ENCODE data around the gene ITIH3. TPM values are rescaled to one million over a fixed set of nuclear protein-coding genes. Genes with fewer than 3 reads are reported as not detected.

Gene ITIH3
- total and polyA plus RNA-seq, 2 of the 8 experiments (the other 6 are each of a cell fraction or from before 2014, with no cell fraction given), result not detected

DNA sequence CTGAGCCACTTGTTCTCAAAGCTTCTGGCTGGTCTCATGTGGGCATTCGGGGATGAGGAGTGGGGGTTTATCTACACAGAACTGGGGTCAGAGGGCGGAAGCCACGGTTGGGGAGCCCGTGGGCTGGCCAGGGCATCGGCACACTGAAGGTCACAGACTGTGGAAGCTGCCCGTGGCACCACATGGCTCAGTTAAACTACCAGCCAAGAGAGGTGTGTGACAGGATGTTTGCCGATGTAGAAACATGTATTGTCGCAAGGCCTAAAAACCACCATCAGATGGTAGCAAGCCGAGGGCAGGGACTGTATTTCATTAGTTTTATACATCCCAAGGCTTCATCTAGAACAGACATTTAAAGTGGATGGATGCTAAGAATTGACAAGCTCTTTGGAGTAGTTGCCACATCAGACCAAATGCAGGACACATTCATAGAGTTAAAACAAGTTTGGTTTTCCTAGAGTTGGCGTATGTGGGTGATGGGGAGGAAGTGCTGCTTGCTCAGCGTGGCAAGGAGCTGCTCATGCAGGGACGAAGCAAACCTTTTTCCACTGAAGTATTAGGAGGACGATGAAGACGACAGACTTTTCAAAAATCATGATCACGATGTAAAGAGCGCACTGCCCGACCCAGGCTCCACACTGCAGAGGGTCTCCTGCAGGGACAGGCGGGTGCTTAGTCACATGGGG is 49.8 kb downstream of the ITIH3 start:
- Histone ChIP-seq H4K8ac (ENCODE audit: extremely low read depth, insufficient read depth, low read length) (no peak overlapping the region), H2BK120ac (replicated peaks; ENCODE audit: low read depth, low read length) (no peak overlapping the region), H3K36me3 (ENCODE audit: control insufficient read depth in 2 of 4, insufficient read depth in 4 of 4, low read length in 3 of 4) (peaks cover 3 to 12% (median 7%) of the 10 kb centered on the region in 4 experiments; a peak in 7 of 8 replicates), H3K27me3 (replicated peaks in 1 of 4; ENCODE audit: control insufficient read depth in 3 of 4, extremely low read depth in 1 of 4, insufficient read depth in 3 of 4, low read length in 3 of 4) (no peaks in the 10 kb centered on the region), H3K4me1 (replicated peaks in 1 of 4; ENCODE audit: control insufficient read depth in 3 of 4, insufficient read depth in 4 of 4, low read length in 3 of 4) (no peaks in the 10 kb centered on the region), H3K79me1 (ENCODE audit: low read depth, low read length) (no peaks in the 10 kb centered on the region; the same call in 1 of the 2 replicates), H2AFZ (ENCODE audit: low read length) (no peak overlapping the region), H2BK20ac (ENCODE audit: low read length) (no peak overlapping the region), H3K4me2 (ENCODE audit: insufficient read depth in 1 of 2, low read depth in 2 of 2, low read length in 2 of 2) (no peak overlapping the region), H3K14ac (ENCODE audit: insufficient read length) (no peak overlapping the region), H3K4me3 (ENCODE audit: extremely low read depth in 1 of 4, insufficient read depth in 2 of 4, low read depth in 3 of 4, low read length in 4 of 4) (no peak overlapping the region), H2BK15ac (ENCODE audit: low read length) (no peak overlapping the region), H2BK5ac (ENCODE audit: low read depth, low read length) (no peak overlapping the region), H3K9ac (replicated peaks in 1 of 4; ENCODE audit: extremely low read depth in 1 of 4, low read depth in 3 of 4, low read length in 3 of 4) (no peak overlapping the region), H3K18ac (ENCODE audit: extremely low read depth, low read length) (no peak overlapping the region), H3K56ac (replicated peaks; ENCODE audit: insufficient read length, low read depth, low read length) (no peak overlapping the region), H3K27ac (ENCODE audit: low read depth, low read length) (no peak overlapping the region), H3K23me2 (ENCODE audit: low read depth, low read length) (no peaks in the 10 kb centered on the region), H3K23ac (ENCODE audit: insufficient read length) (no peak overlapping the region), H4K91ac (replicated peaks; ENCODE audit: insufficient read length, low read length) (no peak overlapping the region), H2AK5ac (ENCODE audit: low read depth, low read length) (no peak overlapping the region), H4K5ac (ENCODE audit: insufficient read length, low read depth, low read length) (no peak overlapping the region), H3K9me3 (ENCODE audit: insufficient read depth in 2 of 2, low read depth in 1 of 2, low read length in 1 of 2) (no peaks in the 10 kb centered on the region), H2BK12ac (ENCODE audit: low read depth, low read length) (no peak overlapping the region), H4K20me1 (replicated peaks in 1 of 2; ENCODE audit: control insufficient read depth in 1 of 2, insufficient read depth in 2 of 2, low read length in 2 of 2) (peaks cover 2 to 3% of the 10 kb centered on the region in 2 experiments), H3K79me2 (ENCODE audit: control insufficient read depth in 1 of 2, insufficient read depth in 2 of 2, low read length in 2 of 2) (no peaks in the 10 kb centered on the region), H3K4ac (replicated peaks; ENCODE audit: insufficient read length, low read depth, low read length) (no peak overlapping the region)
- no peak for FAIRE-seq
- DNase-seq (ENCODE audit: low read depth in 1 of 2, low spot score in 2 of 2), result no peak
- 95% methylated on average over 18 of the region's 18 CpGs; no CpG with 5 or more reads in 1 of the 2 experiments for WGBS, 2 experiments (ENCODE audit: extremely low coverage in 1 of 2, insufficient coverage in 1 of 2, insufficient read length in 1 of 2, insufficient replicate concordance in 2 of 2, low coverage in 1 of 2, low lambda C conversion rate in 2 of 2, missing lambda C conversion rate in 1 of 2)
- ChIA-PET CTCF (ENCODE audit: partially characterized antibody) (interaction anchor here (0.6 to 4.2 kb wide), 15 partner anchors 8 to 351 kb away, joined by 3 to 46 read pairs (median 4); partner anchors contain the start of gene MUSTN1), POLR2A (ENCODE audit: partially characterized antibody) (interaction anchor here (0.9 kb wide), 1 partner anchor 9 kb away, joined by 3 read pairs; the partner anchor contains the start of gene MUSTN1)
- no peak for TF ChIP-seq KDM5A (IDR thresholded peaks at IDR 0.05; ENCODE audit: low read length)
- TF ChIP-seq SIN3A (conservative IDR thresholded peaks at IDR 0.05 in 1 of 2, IDR thresholded peaks at IDR 0.05 in 1 of 2; ENCODE audit: low read depth in 1 of 2, low read length in 2 of 2), result no peak
- TF ChIP-seq, protein P1, sequence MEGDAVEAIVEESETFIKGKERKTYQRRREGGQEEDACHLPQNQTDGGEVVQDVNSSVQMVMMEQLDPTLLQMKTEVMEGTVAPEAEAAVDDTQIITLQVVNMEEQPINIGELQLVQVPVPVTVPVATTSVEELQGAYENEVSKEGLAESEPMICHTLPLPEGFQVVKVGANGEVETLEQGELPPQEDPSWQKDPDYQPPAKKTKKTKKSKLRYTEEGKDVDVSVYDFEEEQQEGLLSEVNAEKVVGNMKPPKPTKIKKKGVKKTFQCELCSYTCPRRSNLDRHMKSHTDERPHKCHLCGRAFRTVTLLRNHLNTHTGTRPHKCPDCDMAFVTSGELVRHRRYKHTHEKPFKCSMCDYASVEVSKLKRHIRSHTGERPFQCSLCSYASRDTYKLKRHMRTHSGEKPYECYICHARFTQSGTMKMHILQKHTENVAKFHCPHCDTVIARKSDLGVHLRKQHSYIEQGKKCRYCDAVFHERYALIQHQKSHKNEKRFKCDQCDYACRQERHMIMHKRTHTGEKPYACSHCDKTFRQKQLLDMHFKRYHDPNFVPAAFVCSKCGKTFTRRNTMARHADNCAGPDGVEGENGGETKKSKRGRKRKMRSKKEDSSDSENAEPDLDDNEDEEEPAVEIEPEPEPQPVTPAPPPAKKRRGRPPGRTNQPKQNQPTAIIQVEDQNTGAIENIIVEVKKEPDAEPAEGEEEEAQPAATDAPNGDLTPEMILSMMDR (IDR thresholded peaks at IDR 0.05; ENCODE audit: control extremely low read depth in 1 of 3, insufficient read depth in 1 of 3, low read depth in 1 of 3, low read length in 3 of 3), result no peak
- no peak for TF ChIP-seq SRF (IDR thresholded peaks at IDR 0.05; ENCODE audit: low read depth, low read length)
- TF ChIP-seq RAD21 (IDR thresholded peaks at IDR 0.05 in 1 of 2, conservative IDR thresholded peaks at IDR 0.05 in 1 of 2; ENCODE audit: low read depth in 2 of 2, low read length in 2 of 2), result no peak
- TF ChIP-seq CBX5 (IDR thresholded peaks at IDR 0.05; ENCODE audit: low read depth, low read length), result no peak
- no peak for TF ChIP-seq CHD2 (IDR thresholded peaks at IDR 0.05; ENCODE audit: low read length)
- no peak for TF ChIP-seq SIRT6 (IDR thresholded peaks at IDR 0.05; ENCODE audit: low read length)
- TF ChIP-seq MAFK (IDR thresholded peaks at IDR 0.05; ENCODE audit: low read depth, low read length), result no peak
- TF ChIP-seq SIX5 (IDR thresholded peaks at IDR 0.05; ENCODE audit: low read depth, low read length), result no peak
